HG03135 (cell line): ENCODE data around the gene SPNS2.

Experiments used
- ATAC-seq: cut with Tn5 transposase; IDR thresholded peaks from one replicate; pipeline ENCODE4 v1.9.1; 2021; ENCODE audit warnings: mild to moderate bottlenecking, moderate library complexity; ENCODE audit not compliant: unreplicated experiment

The SPNS2 gene

GRCh38 chr17:4535667-4536258 lies 37.1 kb downstream of the SPNS2 start:
- no peak for ATAC-seq

DNA sequence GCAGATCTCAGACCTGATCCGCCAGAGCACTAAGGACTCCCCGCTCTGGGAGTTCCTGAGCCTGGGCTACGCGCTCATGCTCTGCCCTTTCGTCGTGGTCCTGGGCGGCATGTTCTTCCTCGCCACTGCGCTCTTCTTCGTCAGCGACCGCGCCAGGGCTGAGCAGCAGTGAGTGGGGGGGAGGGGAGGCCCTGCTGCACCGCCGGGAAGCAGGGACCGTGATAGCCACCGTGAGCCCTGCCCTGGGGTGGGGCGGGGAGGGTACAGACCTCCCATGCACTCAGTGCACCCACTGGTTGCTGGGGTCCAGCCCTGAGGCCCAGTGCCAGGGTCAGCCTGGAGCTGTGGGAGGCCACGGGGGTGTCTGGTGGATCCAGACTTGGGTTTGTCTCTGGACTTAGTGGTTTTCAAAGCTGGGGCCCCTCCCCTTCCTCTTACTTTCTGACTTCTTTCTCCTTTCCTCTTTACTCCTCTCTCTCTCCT lies 37.6 kb downstream of the SPNS2 start:
- ATAC-seq = no peak

DNA sequence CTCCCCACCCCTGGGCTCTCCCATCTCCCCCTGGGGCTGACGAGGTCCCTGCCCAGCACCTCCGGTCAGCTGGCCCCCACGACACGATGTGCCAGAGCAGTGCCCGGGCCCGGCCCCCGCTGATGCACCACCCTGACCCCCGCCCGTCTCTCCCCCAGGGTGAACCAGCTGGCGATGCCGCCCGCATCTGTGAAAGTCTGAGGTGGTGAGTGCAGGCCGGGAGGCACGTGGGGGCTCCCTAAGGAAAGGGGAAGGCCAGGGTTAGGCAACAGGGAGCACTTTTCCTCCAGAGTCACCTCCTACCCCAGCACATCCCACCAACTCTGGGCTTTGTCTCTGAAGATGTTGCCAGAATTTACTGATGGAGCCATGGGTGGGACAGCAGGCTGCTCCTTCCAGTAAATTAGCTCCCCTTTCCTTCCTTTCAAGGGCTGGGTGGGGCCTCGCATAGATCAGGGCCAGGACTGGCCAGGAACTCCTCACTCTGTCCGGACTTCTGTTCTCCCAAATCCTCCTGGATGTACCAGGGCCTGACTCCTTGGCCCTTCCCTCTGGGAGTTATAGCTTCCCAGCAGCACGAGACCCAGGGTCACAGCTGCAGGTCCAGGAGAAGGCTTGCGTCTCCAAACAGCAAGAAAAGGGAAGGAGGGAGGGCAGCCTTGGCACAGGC lies 38.2 kb downstream of the SPNS2 start:
- ATAC-seq = no peak

DNA sequence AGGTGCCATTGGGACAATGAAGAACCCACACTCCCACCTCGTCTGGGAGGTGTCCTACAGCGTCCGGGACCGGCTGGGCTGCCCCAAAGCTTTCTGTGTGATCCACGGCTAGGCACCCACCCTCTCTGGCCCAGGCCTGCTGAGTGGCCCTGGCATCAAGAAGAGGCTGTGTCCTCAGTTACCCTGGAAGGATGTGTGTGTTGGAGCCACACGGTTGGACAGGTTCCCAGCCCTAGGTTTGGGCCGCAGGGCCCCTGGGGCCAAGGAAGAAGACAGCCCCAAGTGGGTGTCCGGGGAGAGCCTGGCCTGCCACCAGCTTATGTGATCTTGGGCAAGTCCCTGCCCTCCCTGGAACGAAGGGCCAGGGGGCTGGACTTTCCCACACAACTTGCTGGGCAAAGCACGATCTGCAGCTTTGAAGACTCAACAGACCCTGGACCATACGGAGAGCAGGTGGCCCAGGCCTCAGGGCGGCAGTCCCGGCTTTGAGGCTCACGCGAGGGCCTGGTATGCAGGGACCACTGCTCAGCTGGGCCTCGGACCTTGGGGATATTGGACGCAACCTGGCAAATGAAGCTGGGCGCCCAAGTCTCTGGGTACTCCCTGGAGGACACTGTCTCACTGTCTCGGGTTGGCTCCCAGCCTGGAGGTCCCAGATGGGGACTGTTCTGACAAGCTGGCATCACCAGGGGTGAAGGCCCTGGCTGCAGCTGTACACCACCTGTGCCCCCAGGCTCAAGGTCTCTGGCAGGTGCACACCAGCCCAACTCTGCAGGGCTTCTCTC lies 39.0 kb downstream of the SPNS2 start:
- ATAC-seq = no peak

DNA sequence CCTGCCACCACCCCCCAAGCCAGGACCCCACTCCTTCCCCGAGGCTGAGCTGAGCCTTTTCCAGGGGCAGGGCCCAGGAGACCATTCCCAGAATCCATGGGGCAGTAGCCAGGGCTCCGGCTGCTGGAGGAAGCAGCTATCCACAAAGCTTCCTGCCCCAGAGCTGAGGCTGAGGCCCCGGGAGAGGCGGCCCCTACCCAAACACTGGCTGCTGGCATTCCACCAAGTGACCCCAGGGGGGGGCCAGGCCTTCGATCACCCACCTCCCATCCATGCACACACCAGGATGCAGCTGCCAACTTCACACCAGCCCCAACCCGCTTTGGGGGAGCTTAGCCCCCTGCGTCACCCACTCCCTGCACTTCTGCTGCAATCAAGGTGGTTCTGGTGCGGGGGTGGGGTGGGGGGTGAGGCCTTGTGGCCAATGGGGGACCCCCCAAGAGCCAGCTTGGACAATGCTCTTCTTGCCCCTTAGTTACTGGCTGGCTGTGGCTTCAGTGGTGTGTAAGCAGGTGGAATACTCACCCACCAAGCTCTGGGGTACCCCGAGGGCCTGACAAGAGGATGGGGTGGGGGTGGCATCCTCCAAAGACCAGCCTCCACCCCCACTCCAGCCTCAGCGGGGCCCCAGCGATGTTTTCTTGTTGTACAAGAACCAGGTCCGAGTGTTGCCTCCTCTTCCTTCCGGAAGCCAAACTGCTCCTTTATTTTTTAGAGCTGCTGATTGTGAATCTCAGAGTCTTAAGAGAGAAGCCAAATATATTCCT lies 39.7 kb downstream of the SPNS2 start:
- no peak for ATAC-seq

DNA sequence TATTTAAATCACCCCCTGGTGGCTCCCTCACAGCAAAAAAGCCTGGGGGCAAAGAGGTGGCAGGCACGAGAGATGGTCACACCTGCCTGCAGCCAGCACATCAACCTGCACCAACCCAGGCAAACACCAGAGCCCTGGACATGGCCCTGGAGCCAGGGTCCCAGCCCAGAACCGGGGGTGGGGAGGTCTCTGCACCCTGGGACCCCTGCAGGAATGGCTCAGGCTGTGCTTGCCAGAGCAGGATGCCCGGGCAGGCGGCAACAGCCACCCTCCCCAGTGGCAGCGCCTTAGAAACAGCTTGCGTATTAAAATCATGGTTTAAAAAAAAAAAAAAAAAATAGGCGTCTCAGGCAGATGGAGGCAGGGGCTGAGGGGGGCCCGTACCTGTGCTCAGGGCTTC lies 40.3 kb downstream of the SPNS2 start:
- no peak for ATAC-seq

- ATAC-seq = no peak
Measured at GRCh38 chr17:4539576-4540223, 41.0 kb downstream of the SPNS2 start.

DNA sequence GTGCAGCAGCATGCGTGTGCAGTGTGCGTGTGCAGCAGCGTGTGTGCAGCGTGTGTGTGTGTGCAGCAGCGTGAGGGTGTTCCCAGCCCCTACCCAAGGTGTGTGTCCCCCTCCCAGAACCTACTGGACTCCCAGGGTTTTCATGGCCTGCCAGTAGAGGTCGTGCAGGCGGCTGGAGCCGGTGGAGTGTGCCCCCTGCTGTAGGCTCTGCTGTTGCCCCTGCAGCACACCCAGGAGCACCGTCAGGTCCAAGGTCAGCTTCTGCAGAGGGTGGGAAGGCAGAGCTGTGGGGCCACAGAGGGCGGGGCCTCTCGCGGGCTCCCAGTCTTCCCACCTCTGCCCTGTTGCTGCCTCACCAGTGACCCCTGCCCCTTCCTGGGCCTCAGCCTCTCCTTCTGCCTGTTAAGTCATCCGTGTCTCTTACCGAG lies 41.6 kb downstream of the SPNS2 start:
- ATAC-seq = no peak

- no peak for ATAC-seq
Measured at GRCh38 chr17:4540687-4541327, 42.1 kb downstream of the SPNS2 start.

DNA sequence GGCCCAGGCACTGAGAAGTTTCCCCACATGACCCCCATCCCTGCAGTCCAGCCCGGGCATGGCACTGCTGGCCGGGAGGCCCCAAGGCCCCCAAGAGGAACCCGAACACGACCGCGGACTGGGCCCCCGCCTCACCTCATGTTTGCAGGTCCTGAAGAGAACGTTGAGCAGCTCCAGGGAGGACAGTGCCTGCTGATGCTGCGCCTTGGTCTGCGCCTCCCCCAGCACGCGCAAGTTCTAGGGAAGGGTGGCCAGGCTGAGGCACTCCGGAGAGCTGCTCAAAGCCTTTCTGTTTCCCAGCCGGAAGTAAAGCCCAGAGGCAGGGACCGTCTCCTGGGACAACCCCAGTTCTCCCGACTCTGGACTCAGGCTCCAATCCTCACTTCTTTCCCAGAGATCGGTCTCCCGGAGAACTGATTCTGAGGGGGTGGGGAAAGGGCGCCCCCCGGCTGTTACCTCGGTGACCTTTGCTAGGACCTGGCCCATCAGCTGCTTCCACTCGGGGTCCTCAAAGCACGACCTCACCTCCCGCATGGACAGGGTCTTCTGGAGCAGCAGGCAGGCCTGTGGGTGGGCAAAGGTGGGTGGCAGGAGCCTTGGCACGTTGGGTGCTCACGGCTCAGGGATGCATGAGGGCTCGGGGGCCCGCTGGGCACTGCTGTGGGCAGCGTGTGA lies 42.8 kb downstream of the SPNS2 start:
- no peak for ATAC-seq

- ATAC-seq = no peak
Measured at GRCh38 chr17:4542003-4542725, 43.5 kb downstream of the SPNS2 start.

- ATAC-seq = no peak
Measured at GRCh38 chr17:4542726-4543191, 44.1 kb downstream of the SPNS2 start.

DNA sequence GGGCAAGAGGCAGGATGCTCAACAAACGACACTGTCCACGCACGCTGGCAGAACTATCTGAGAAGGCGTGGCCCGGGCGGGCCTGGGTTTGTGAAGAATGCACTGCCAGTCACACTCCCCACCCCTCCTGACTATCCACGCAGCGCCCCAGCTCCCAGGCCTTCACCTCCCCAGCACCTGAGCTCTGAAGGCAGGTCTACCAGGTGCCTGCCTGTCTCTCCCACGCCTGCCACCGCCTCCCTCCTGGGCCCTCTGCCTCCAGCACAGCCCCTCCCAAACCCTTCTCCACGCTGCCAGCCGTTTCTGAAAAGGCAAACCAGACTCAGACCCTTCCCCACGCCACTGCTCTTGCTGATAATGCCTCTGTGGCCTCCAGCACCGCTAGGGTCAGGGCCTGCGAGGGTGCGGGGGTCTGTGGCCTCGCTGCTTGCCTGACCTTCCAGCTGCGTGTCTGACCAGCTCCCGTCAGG lies 44.9 kb downstream of the SPNS2 start:
- no peak for ATAC-seq

GRCh38 chr17:4544135-4544950 lies 45.7 kb downstream of the SPNS2 start:
- ATAC-seq = no peak

DNA sequence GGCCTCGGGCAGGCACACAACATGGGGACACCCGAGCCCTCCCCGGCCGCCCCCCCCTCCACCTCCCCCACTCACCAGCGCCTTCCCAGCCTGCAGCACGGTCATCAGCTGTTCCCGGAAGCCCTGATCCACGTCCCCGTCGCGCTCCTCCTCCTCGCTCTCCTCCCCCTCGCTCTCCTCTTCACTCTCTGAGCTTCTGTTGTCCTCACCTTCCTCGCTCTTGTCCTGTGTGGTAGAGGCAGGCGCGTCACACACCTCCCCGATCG lies 46.2 kb downstream of the SPNS2 start:
- ATAC-seq = no peak

- no peak for ATAC-seq
Measured at GRCh38 chr17:4545217-4545951, 46.7 kb downstream of the SPNS2 start.

- no peak for ATAC-seq
Measured at GRCh38 chr17:4547118-4547906, 48.6 kb downstream of the SPNS2 start.
